ENCODE measurements around the gene PTPRN2. TPM values are rescaled to one million over a fixed set of nuclear protein-coding genes. Genes with fewer than 3 reads are reported as not detected.

Gene PTPRN2
- total RNA-seq, 1 experiment from 2014 or later = 0.11 TPM

- intact Hi-C loops (cut with micrococcal nuclease; ENCODE audit: unreplicated experiment) = no loop called here
These were observed 163.1 kb downstream of the PTPRN2 start for GRCh38 chr7:158424531-158424930.

GRCh38 chr7:158424011-158424410 lies 163.6 kb downstream of the PTPRN2 start:
- intact Hi-C loops (cut with micrococcal nuclease; ENCODE audit: unreplicated experiment) = no loop called here
- no peak for DNase-seq (ENCODE audit: low spot score)
- no peaks in the 10 kb centered on the region for H3K9me3 ChIP-seq (ENCODE audit: low read depth, low read length, poor library complexity, severe bottlenecking)
- H3K27me3 ChIP-seq (replicated peaks; ENCODE audit: insufficient read depth, low read depth, low read length, poor library complexity) = peaks cover 18% of the 10 kb centered on the region
- H3K27ac ChIP-seq (ENCODE audit: low read depth, low read length, poor library complexity, severe bottlenecking) = no peak overlapping the region
- no peaks in the 10 kb centered on the region for H3K36me3 ChIP-seq (ENCODE audit: insufficient read depth, low read length, poor library complexity, severe bottlenecking)
- TF ChIP-seq EZH2 (IDR thresholded peaks at IDR 0.05; ENCODE audit: borderline replicate concordance, low read depth, low read length, poor library complexity, severe bottlenecking) = no peak
- TF ChIP-seq CTCF (conservative IDR thresholded peaks at IDR 0.05; ENCODE audit: low read depth, low read length) = no peak
- ChIA-PET CTCF (no interaction called here), POLR2A (ENCODE audit: low non-redundant PET) (no interaction called here)
- H3K4me1 ChIP-seq (ENCODE audit: insufficient read depth, low read length, poor library complexity, severe bottlenecking) = no peaks in the 10 kb centered on the region
- no TSS peak for BruUV-seq (replicated peaks)
- no peak overlapping the region for H3K4me3 ChIP-seq (ENCODE audit: low read depth, low read length, poor library complexity, severe bottlenecking)

More at GRCh38 chr7:158424531-158424930, 163.1 kb downstream of the PTPRN2 start:
- no peaks in the 10 kb centered on the region for H3K4me1 ChIP-seq (ENCODE audit: insufficient read depth, low read length, poor library complexity, severe bottlenecking)
- peaks cover 16% of the 10 kb centered on the region for H3K27me3 ChIP-seq (replicated peaks; ENCODE audit: insufficient read depth, low read depth, low read length, poor library complexity)
- no peak overlapping the region for H3K4me3 ChIP-seq (ENCODE audit: low read depth, low read length, poor library complexity, severe bottlenecking)
- no peak for DNase-seq (ENCODE audit: low spot score)
- no peaks in the 10 kb centered on the region for H3K9me3 ChIP-seq (ENCODE audit: low read depth, low read length, poor library complexity, severe bottlenecking)
- no TSS peak for BruUV-seq (replicated peaks)
- TF ChIP-seq CTCF (conservative IDR thresholded peaks at IDR 0.05; ENCODE audit: low read depth, low read length) (no peak), EZH2 (IDR thresholded peaks at IDR 0.05; ENCODE audit: borderline replicate concordance, low read depth, low read length, poor library complexity, severe bottlenecking) (no peak)
- ChIA-PET CTCF (no interaction called here), POLR2A (ENCODE audit: low non-redundant PET) (no interaction called here)
- H3K27ac ChIP-seq (ENCODE audit: low read depth, low read length, poor library complexity, severe bottlenecking) = no peak overlapping the region
- no peaks in the 10 kb centered on the region for H3K36me3 ChIP-seq (ENCODE audit: insufficient read depth, low read length, poor library complexity, severe bottlenecking)

GRCh38 chr7:158422887-158423560 lies 164.6 kb downstream of the PTPRN2 start:
- no peak for TF ChIP-seq CTCF (conservative IDR thresholded peaks at IDR 0.05; ENCODE audit: low read depth, low read length)
- no peak for TF ChIP-seq EZH2 (IDR thresholded peaks at IDR 0.05; ENCODE audit: borderline replicate concordance, low read depth, low read length, poor library complexity, severe bottlenecking)
- Histone ChIP-seq H3K27me3 (replicated peaks; ENCODE audit: insufficient read depth, low read depth, low read length, poor library complexity) (peaks cover 18% of the 10 kb centered on the region), H3K27ac (ENCODE audit: low read depth, low read length, poor library complexity, severe bottlenecking) (no peak overlapping the region), H3K36me3 (ENCODE audit: insufficient read depth, low read length, poor library complexity, severe bottlenecking) (no peaks in the 10 kb centered on the region), H3K4me3 (ENCODE audit: low read depth, low read length, poor library complexity, severe bottlenecking) (no peak overlapping the region), H3K9me3 (ENCODE audit: low read depth, low read length, poor library complexity, severe bottlenecking) (no peaks in the 10 kb centered on the region), H3K4me1 (ENCODE audit: insufficient read depth, low read length, poor library complexity, severe bottlenecking) (no peaks in the 10 kb centered on the region)
- POLR2A ChIA-PET (ENCODE audit: low non-redundant PET) = no interaction called here
- DNase-seq (ENCODE audit: low spot score) = no peak
- intact Hi-C loops (cut with micrococcal nuclease; ENCODE audit: unreplicated experiment) = no loop called here
- CTCF ChIA-PET = no interaction called here
- no TSS peak for BruUV-seq (replicated peaks)

Data from A673 (cell line).